Stomach (tissue), 4 donors: ENCODE results near the gene OSBPL6.
"Not testable (repeated sequence)": the region's sequence is repeated elsewhere in the genome, so short reads cannot be mapped to it uniquely, and the experiment has no call there.

ENCODE experiments used
- CTCF ChIP-seq, 7 experiments: fragments of 450-650 bp in 4 of 7; fragments of 200-600 bp in 3 of 7; sonication (generic) in 3 of 7; IDR thresholded peaks; one replicate each; pipeline ENCODE4 v1.5.1; 2016 to 2019; ENCODE audit warnings: antibody characterized with exemption in 7 of 7, control low read depth in 2 of 7, mild to moderate bottlenecking in 1 of 7
- POLR2A ChIP-seq, 4 donors: fragments of 450-650 bp; IDR thresholded peaks; one replicate each; pipeline ENCODE4 v1.6.1; 2016; ENCODE audit warnings: antibody characterized with exemption in 4 of 4, control low read depth in 2 of 4, mild to moderate bottlenecking in 1 of 4, moderate library complexity in 1 of 4
- POLR2AphosphoS5 ChIP-seq, 3 donors: sonication (generic); formaldehyde crosslinking; IDR thresholded peaks; one replicate each; pipeline ENCODE4 v1.6.1; 2016; ENCODE audit warnings: antibody characterized with exemption in 3 of 3

DNA sequence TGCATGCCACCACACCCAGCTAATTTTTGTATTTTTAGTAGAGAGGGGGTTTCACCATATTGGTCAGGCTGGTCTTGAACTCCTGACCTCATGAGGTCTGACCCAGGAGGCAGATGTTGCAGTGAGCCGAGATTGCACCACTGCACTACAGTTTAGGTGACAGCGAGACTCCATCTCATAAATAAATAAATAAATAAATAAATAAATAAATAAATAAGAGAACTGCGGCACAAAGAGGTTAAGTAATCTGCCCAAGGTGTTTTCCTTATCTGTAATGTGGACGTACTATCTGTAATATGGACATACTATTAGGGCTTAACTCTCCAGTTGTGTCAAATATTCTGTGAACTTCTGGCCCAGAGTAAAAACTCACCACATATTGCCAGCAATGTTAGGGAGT, 4.1 kb downstream of the OSBPL6 start:
- TF ChIP-seq CTCF, POLR2AphosphoS5, POLR2A (IDR thresholded peaks at IDR 0.05): not testable (repeated sequence)
